Esophagus squamous epithelium (tissue), 4 donors: ENCODE data around the gene WDR86.

Experiments used
- POLR2A ChIP-seq, 4 donors: fragments of 450-650 bp; IDR thresholded peaks; one replicate each; pipeline ENCODE4 v1.6.1; 2017; ENCODE audit warnings: antibody characterized with exemption in 4 of 4, mild to moderate bottlenecking in 4 of 4, moderate library complexity in 3 of 4
- TF ChIP-seq, protein P1 (sequence below), 6 experiments: fragments of 450-650 bp in 4 of 6; fragments of 200-600 bp in 2 of 6; sonication (generic) in 2 of 6; IDR thresholded peaks; one replicate each; pipeline ENCODE4 v1.5.1; 2016 to 2019; ENCODE audit warnings: antibody characterized with exemption in 6 of 6, mild to moderate bottlenecking in 4 of 6, moderate library complexity in 4 of 6

DNA sequence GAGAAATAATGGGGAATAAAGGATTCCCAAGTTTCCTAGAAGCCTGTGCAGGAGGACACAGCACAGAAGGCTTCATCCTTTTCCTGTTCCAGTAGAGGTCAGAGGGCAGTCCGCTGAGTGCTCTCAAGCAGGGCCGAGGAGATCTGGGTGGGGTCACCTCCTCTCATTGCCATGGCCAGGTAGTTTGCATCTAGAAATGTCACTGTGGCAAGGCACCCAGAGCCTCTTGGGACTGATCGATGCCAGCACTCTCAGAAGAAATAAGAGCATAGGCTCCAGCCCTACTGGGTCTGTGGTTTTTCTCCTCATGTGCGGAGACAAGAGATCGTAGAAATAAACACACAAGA is 60.4 kb downstream of the WDR86 start:
- TF ChIP-seq, protein P1, sequence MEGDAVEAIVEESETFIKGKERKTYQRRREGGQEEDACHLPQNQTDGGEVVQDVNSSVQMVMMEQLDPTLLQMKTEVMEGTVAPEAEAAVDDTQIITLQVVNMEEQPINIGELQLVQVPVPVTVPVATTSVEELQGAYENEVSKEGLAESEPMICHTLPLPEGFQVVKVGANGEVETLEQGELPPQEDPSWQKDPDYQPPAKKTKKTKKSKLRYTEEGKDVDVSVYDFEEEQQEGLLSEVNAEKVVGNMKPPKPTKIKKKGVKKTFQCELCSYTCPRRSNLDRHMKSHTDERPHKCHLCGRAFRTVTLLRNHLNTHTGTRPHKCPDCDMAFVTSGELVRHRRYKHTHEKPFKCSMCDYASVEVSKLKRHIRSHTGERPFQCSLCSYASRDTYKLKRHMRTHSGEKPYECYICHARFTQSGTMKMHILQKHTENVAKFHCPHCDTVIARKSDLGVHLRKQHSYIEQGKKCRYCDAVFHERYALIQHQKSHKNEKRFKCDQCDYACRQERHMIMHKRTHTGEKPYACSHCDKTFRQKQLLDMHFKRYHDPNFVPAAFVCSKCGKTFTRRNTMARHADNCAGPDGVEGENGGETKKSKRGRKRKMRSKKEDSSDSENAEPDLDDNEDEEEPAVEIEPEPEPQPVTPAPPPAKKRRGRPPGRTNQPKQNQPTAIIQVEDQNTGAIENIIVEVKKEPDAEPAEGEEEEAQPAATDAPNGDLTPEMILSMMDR (IDR thresholded peaks at IDR 0.05) = no peak
- TF ChIP-seq POLR2A (IDR thresholded peaks at IDR 0.05) = no peak
